GM12878 (cell line): ENCODE measurements around the gene CRTC3. TPM values are rescaled to one million over a fixed set of nuclear protein-coding genes. Genes with fewer than 3 reads are reported as not detected.

ENCODE experiments used
- ATAC-seq: fragments of 200-7000 bp; cut with Tn5 transposase; 3 replicates; pipeline ENCODE4 v1.9.1; 2020; ENCODE audit warnings: mild to moderate bottlenecking, moderate library complexity
- BruUV-seq: library from RNA; stranded (reverse); fragments of 400-500 nt; replicated peaks from 2 replicates; lab custom pipeline; 2021; lab: Mats Ljungman, UMichigan
- CTCF ChIA-PET: fragments of 300-600 bp; sonication (Branson Sonifier 250); formaldehyde crosslinking; extraction: SDS; loops from one replicate; lab custom pipeline; 2021; ENCODE audit warnings: inconsistent platforms; lab: Yijun Ruan, JAX
- POLR2A ChIA-PET: fragments of 350-600 bp; formaldehyde crosslinking; extraction: SDS; loops from one replicate; lab custom pipeline; 2021; ENCODE audit warnings: inconsistent platforms; lab: Charles Lee
- RAD21 ChIA-PET: fragments of 300-600 bp; sonication (Branson Sonifier 250); formaldehyde crosslinking; loops from one replicate; lab custom pipeline; 2023; ENCODE audit warnings: antibody characterized with exemption; ENCODE audit not compliant: unreplicated experiment; lab: Charles Lee
- SMC1A ChIA-PET: fragments of 300-600 bp; sonication (Branson Sonifier 250); formaldehyde crosslinking; loops from one replicate; lab custom pipeline; 2023; ENCODE audit not compliant: unreplicated experiment, uncharacterized antibody; lab: Charles Lee
- DNase-seq: peaks from one replicate; pipeline ENCODE4 v3.0.0-alpha.2; 2011; ENCODE audit warnings: low read depth, low spot score
- FAIRE-seq: peaks from 3 replicates; lab custom pipeline; 2011; peaks lifted over from hg19 to GRCh38; lab: Jason Lieb, UNC
- H2AFZ ChIP-seq: 2 replicates; pipeline ENCODE4 v1.6.0; 2011; ENCODE audit warnings: low read depth, low read length, control low read depth; ENCODE audit not compliant: control insufficient read depth
- H3K27ac ChIP-seq: 2 replicates; pipeline ENCODE4 v1.5.1; 2011; ENCODE audit warnings: control low read depth; ENCODE audit not compliant: control insufficient read depth, insufficient read depth
- H3K27me3 ChIP-seq, 2 experiments: replicated peaks in 1 of 2; 2 replicates each; pipeline versions ENCODE4 v1.6.0 to v1.6.1; 2011; ENCODE audit warnings: low read length in 1 of 2; ENCODE audit not compliant: control insufficient read depth in 2 of 2, insufficient read depth in 2 of 2
- H3K36me3 ChIP-seq, 2 experiments: 2 replicates each; pipeline ENCODE4 v1.5.1; 2011; ENCODE audit warnings: low read length in 1 of 2; ENCODE audit not compliant: control insufficient read depth in 2 of 2, insufficient read depth in 2 of 2
- H3K4me1 ChIP-seq: 2 replicates; pipeline ENCODE4 v1.6.1; 2011; ENCODE audit warnings: mild to moderate bottlenecking, low read length, moderate library complexity, mixed read lengths; ENCODE audit not compliant: control insufficient read depth, insufficient read depth
- H3K4me2 ChIP-seq: 2 replicates; pipeline ENCODE4 v1.6.0; 2011; ENCODE audit warnings: control low read depth; ENCODE audit not compliant: control insufficient read depth, insufficient read depth
- H3K4me3 ChIP-seq: fragments of 200-600 bp; sonication (generic); 2 replicates; pipeline ENCODE4 v1.5.1; 2016
- H3K79me2 ChIP-seq: 2 replicates; pipeline ENCODE4 v1.6.0; 2011; ENCODE audit warnings: low read length; ENCODE audit not compliant: control insufficient read depth, insufficient read depth
- H3K9ac ChIP-seq: 2 replicates; pipeline ENCODE4 v1.8.0; 2011; ENCODE audit warnings: low read length, control low read depth, mixed read lengths; ENCODE audit not compliant: control insufficient read depth, insufficient read depth
- H3K9me3 ChIP-seq: replicated peaks from 3 replicates; pipeline ENCODE4 v1.5.1; 2011; ENCODE audit warnings: mild to moderate bottlenecking, low read length; ENCODE audit not compliant: control insufficient read depth, insufficient read depth
- H4K20me1 ChIP-seq: 2 replicates; pipeline ENCODE4 v1.6.0; 2011; ENCODE audit not compliant: control insufficient read depth, insufficient read depth
- BRCA1 ChIP-seq: IDR thresholded peaks from 2 replicates; pipeline ENCODE4 v1.6.1; 2011; ENCODE audit warnings: low read depth, low read length, improper control_type of control experiment
- CHD2 ChIP-seq: IDR thresholded peaks from 2 replicates; pipeline ENCODE4 v1.6.1; 2011; ENCODE audit warnings: low read depth, low read length, improper control_type of control experiment, borderline replicate concordance
- EED ChIP-seq: sonication (generic); IDR thresholded peaks from 2 replicates; pipeline ENCODE4 v1.6.1; 2016; ENCODE audit warnings: antibody characterized with exemption, low read depth
- HDAC2 ChIP-seq: fragments of 200-600 bp; sonication (generic); IDR thresholded peaks from 2 replicates; pipeline ENCODE4 v1.6.1; 2017
- HDAC6 ChIP-seq: fragments of 200-600 bp; sonication (generic); IDR thresholded peaks from one replicate; pipeline ENCODE4 v1.8.0; 2017; ENCODE audit warnings: antibody characterized with exemption; ENCODE audit not compliant: unreplicated experiment
- JUNB ChIP-seq: IDR thresholded peaks from 2 replicates; pipeline ENCODE4 v1.6.1; 2016; ENCODE audit warnings: antibody characterized with exemption, mild to moderate bottlenecking
- LARP7 ChIP-seq: fragments of 450-650 bp; IDR thresholded peaks from 2 replicates; pipeline ENCODE4 v1.6.1; 2017; ENCODE audit warnings: mild to moderate bottlenecking
- MTA2 ChIP-seq: fragments of 450-650 bp; IDR thresholded peaks from 2 replicates; pipeline ENCODE4 v1.6.1; 2016; ENCODE audit warnings: low read depth, mild to moderate bottlenecking, moderate library complexity
- NFXL1 ChIP-seq: fragments of 450-650 bp; IDR thresholded peaks from 2 replicates; pipeline ENCODE4 v1.6.1; 2017; ENCODE audit warnings: antibody characterized with exemption, mild to moderate bottlenecking, borderline replicate concordance
- NR2C1 ChIP-seq: fragments of 450-650 bp; IDR thresholded peaks from 2 replicates; pipeline ENCODE4 v1.6.1; 2017; ENCODE audit warnings: antibody characterized with exemption, mild to moderate bottlenecking, moderate library complexity
- NR2C2 ChIP-seq: IDR thresholded peaks from 2 replicates; pipeline ENCODE4 v1.6.1; 2011; ENCODE audit warnings: borderline replicate concordance, low read depth; ENCODE audit not compliant: control insufficient read depth, insufficient read length
- POU2F2 ChIP-seq: IDR thresholded peaks from 3 replicates; pipeline ENCODE4 v1.6.1; 2011; ENCODE audit warnings: low read depth, mild to moderate bottlenecking, low read length, borderline replicate concordance
- RB1 ChIP-seq: fragments of 450-650 bp; formaldehyde crosslinking; IDR thresholded peaks from 2 replicates; pipeline ENCODE4 v1.6.1; 2017; ENCODE audit warnings: mild to moderate bottlenecking, borderline replicate concordance
- RCOR1 ChIP-seq: conservative IDR thresholded peaks from 2 replicates; pipeline ENCODE4 v1.6.1; 2012; ENCODE audit warnings: low read depth, low read length, improper control_type of control experiment
- SKIL ChIP-seq: fragments of 450-650 bp; IDR thresholded peaks from 2 replicates; pipeline ENCODE4 v1.6.1; 2017; ENCODE audit warnings: mild to moderate bottlenecking, low read depth, inconsistent platforms; ENCODE audit not compliant: poor library complexity, severe bottlenecking
- TAF1 ChIP-seq: IDR thresholded peaks from 2 replicates; pipeline ENCODE4 v1.6.1; 2011; ENCODE audit warnings: mild to moderate bottlenecking, low read depth, low read length, borderline replicate concordance
- TCF3 ChIP-seq: IDR thresholded peaks from 2 replicates; pipeline ENCODE4 v1.6.1; 2012; ENCODE audit warnings: low read depth, mild to moderate bottlenecking, low read length, borderline replicate concordance; ENCODE audit not compliant: insufficient read depth
- WGBS: methylation state at CpG from one replicate; pipeline ENCODE4 v1.1.6; 2016; ENCODE audit warnings: low lambda C conversion rate; ENCODE audit not compliant: insufficient replicate concordance, insufficient coverage; ENCODE audit errors: missing lambda C conversion rate; 5-methylcytosine and 5-hydroxymethylcytosine counted together
- in situ Hi-C: fragments of 300-500 bp; cut with MboI; formaldehyde crosslinking; loops from 9 replicates; pipeline ENCODE4 v1.14.3; 2018; ENCODE audit warnings: mixed read lengths
- intact Hi-C: fragments of 100-400 bp; cut with micrococcal nuclease; formaldehyde crosslinking; loops from one replicate; pipeline ENCODE4 v1.14.2; 2022; ENCODE audit not compliant: unreplicated experiment
- polyA plus RNA-seq, 11 experiments: library from polyadenylated mRNA; depleted of rRNA in 4 of 11; unstranded in 6 of 11; stranded (reverse) in 5 of 11; fragments of >200 nt; fragmentation: Nextera tagmentation in 4 of 11; fragmentation: Illumina TruSeq in 1 of 11; extraction: Ambion mirVana in 4 of 11; extraction: Trizol in 1 of 11; gene quantifications; 1 replicate in 1 of 11; 2 replicates in 10 of 11; pipeline versions ENCODE4 v1.2.1 to v1.2.3, GENCODE V29; 2011 to 2016; ENCODE audit warnings: inconsistent platforms in 2 of 11, missing spikeins in 2 of 11, low read depth in 1 of 11
- total RNA-seq, 4 experiments: library from RNA; depleted of rRNA in 3 of 4; stranded (reverse); fragments of >200 nt in 3 of 4; fragmentation: Illumina TruSeq in 1 of 4; extraction: Trizol in 1 of 4; gene quantifications; 2 replicates each; pipeline versions ENCODE4 v1.2.1 to v1.2.3, GENCODE V29; 2013 to 2021

CRTC3 gene
- total and polyA plus RNA-seq, 10 of the 15 experiments (the other 5 are each of a cell fraction or from before 2014, with no cell fraction given): 3.5 to 36.9 (median 18.9) TPM

GRCh38 chr15:90560229-90560776 lies 30.6 kb downstream of the CRTC3 start:
- ChIA-PET CTCF (interaction anchor here (0.9 to 2.5 kb wide), 8 partner anchors 8 to 162 kb away, joined by 3 to 11 read pairs (median 4); no protein-coding TSS in a partner anchor), POLR2A (interaction anchor here (0.5 to 2.5 kb wide), 4 partner anchors 9 to 67 kb away, joined by 3 to 17 read pairs (median 6); no protein-coding TSS in a partner anchor), SMC1A (interaction anchor here (1.1 to 3.8 kb wide), 8 partner anchors 11 to 38 kb away, joined by 4 to 32 read pairs (median 4); no protein-coding TSS in a partner anchor), RAD21 (interaction anchor here (0.7 kb wide), 1 partner anchor 12 kb away, joined by 3 read pairs; no protein-coding TSS in a partner anchor)
- Histone ChIP-seq H3K9ac (no peak overlapping the region), H3K4me2 (no peak overlapping the region), H3K27me3 (no peaks in the 10 kb centered on the region), H3K27ac (no peak overlapping the region), H3K4me3 (no peak overlapping the region), H4K20me1 (no peaks in the 10 kb centered on the region), H2AFZ (no peak overlapping the region), H3K79me2 (peaks cover 28% of the 10 kb centered on the region), H3K4me1 (peaks cover 46% of the 10 kb centered on the region), H3K9me3 (no peaks in the 10 kb centered on the region; the same call in 2 of the 3 replicates), H3K36me3 (peaks cover 1 to 10% of the 10 kb centered on the region in 2 experiments; a peak in 3 of 4 replicates)
- TF ChIP-seq TAF1 (no peak), HDAC2 (no peak), NFXL1 (no peak), EED (no peak), LARP7 (no peak), POU2F2 (no peak), NR2C1 (no peak), BRCA1 (no peak), RCOR1 (no peak), CHD2 (no peak), MTA2 (no peak), NR2C2 (no peak), RB1 (no peak), HDAC6 (no peak), JUNB (no peak), TCF3 (no peak), SKIL (no peak)
- intact Hi-C loops: loop anchor here (5.0 kb wide), 1 partner anchor 37 kb away; no protein-coding TSS in a partner anchor
- BruUV-seq: no TSS peak
- ATAC-seq (no peak), DNase-seq (no peak), FAIRE-seq (no peak)
- WGBS: 96% methylated on average over 7 of the region's 7 CpGs
- in situ Hi-C loops: no loop called here
